HL-60 (cell line): ENCODE data around the gene LTB4R.

ENCODE experiments used
- DNase-seq, 2 experiments: peaks; one replicate each; pipeline ENCODE4 v3.0.0-alpha.2; 2010 to 2020; ENCODE audit warnings: low read depth in 1 of 2, low spot score in 1 of 2
- H3K27ac ChIP-seq: fragments of 250-450 bp; sonication (Bioruptor Pico); replicated peaks from 2 replicates; pipeline ENCODE4 v1.5.1; 2020; ENCODE audit warnings: mild to moderate bottlenecking, moderate library complexity
- H3K27me3 ChIP-seq: fragments of 250-450 bp; sonication (Bioruptor Pico); 2 replicates; pipeline ENCODE4 v1.5.1; 2021; ENCODE audit warnings: mild to moderate bottlenecking, moderate library complexity; ENCODE audit not compliant: insufficient read depth, poor library complexity, severe bottlenecking
- H3K4me3 ChIP-seq: replicated peaks from 2 replicates; pipeline ENCODE4 v1.5.1; 2011; ENCODE audit warnings: mild to moderate bottlenecking, control low read depth, low read length; ENCODE audit not compliant: insufficient read depth
- GABPA ChIP-seq: IDR thresholded peaks from 2 replicates; pipeline ENCODE4 v1.6.1; 2012; ENCODE audit warnings: low read depth
- POLR2AphosphoS5 ChIP-seq: IDR thresholded peaks from 2 replicates; pipeline ENCODE4 v1.6.1; 2012; ENCODE audit warnings: low read depth
- SPI1 ChIP-seq: IDR thresholded peaks from 2 replicates; pipeline ENCODE4 v1.6.1; 2012; ENCODE audit warnings: low read depth, mild to moderate bottlenecking, borderline replicate concordance
- TF ChIP-seq, protein P1 (sequence below): IDR thresholded peaks from 2 replicates; pipeline ENCODE4 v1.6.1; 2012; ENCODE audit warnings: low read depth; ENCODE audit not compliant: insufficient replicate concordance
- TF ChIP-seq, protein P2 (sequence below): IDR thresholded peaks from one replicate; pipeline ENCODE4 v1.5.1; 2011; ENCODE audit warnings: low read length, control low read depth, inconsistent platforms; ENCODE audit not compliant: insufficient read depth

The LTB4R gene

DNA sequence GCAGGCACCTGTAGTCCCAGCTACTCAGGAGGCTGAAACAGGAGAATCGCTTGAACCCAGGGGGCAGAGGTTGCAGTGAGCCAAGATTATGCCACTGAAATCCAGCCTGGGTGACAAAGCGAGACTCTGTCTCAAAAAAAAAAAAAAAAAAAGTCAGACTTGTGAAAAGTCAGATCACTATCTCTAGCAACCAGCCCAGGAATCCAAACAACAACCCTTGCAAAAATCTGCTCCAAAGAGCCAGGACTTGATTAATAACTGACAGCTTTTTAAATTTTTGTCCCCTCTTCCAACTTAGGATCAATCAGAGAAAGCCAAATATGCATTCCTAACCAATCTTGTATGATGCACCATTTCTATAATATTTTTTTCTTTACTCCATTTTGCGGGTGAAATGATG is 49.0 kb downstream of the LTB4R start:
- DNase-seq = no peak
- TF ChIP-seq, protein P1, sequence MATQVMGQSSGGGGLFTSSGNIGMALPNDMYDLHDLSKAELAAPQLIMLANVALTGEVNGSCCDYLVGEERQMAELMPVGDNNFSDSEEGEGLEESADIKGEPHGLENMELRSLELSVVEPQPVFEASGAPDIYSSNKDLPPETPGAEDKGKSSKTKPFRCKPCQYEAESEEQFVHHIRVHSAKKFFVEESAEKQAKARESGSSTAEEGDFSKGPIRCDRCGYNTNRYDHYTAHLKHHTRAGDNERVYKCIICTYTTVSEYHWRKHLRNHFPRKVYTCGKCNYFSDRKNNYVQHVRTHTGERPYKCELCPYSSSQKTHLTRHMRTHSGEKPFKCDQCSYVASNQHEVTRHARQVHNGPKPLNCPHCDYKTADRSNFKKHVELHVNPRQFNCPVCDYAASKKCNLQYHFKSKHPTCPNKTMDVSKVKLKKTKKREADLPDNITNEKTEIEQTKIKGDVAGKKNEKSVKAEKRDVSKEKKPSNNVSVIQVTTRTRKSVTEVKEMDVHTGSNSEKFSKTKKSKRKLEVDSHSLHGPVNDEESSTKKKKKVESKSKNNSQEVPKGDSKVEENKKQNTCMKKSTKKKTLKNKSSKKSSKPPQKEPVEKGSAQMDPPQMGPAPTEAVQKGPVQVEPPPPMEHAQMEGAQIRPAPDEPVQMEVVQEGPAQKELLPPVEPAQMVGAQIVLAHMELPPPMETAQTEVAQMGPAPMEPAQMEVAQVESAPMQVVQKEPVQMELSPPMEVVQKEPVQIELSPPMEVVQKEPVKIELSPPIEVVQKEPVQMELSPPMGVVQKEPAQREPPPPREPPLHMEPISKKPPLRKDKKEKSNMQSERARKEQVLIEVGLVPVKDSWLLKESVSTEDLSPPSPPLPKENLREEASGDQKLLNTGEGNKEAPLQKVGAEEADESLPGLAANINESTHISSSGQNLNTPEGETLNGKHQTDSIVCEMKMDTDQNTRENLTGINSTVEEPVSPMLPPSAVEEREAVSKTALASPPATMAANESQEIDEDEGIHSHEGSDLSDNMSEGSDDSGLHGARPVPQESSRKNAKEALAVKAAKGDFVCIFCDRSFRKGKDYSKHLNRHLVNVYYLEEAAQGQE = no peak
- TF ChIP-seq, protein P2, sequence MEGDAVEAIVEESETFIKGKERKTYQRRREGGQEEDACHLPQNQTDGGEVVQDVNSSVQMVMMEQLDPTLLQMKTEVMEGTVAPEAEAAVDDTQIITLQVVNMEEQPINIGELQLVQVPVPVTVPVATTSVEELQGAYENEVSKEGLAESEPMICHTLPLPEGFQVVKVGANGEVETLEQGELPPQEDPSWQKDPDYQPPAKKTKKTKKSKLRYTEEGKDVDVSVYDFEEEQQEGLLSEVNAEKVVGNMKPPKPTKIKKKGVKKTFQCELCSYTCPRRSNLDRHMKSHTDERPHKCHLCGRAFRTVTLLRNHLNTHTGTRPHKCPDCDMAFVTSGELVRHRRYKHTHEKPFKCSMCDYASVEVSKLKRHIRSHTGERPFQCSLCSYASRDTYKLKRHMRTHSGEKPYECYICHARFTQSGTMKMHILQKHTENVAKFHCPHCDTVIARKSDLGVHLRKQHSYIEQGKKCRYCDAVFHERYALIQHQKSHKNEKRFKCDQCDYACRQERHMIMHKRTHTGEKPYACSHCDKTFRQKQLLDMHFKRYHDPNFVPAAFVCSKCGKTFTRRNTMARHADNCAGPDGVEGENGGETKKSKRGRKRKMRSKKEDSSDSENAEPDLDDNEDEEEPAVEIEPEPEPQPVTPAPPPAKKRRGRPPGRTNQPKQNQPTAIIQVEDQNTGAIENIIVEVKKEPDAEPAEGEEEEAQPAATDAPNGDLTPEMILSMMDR = no peak
- TF ChIP-seq SPI1 = no peak
- no peak for TF ChIP-seq POLR2AphosphoS5
- TF ChIP-seq GABPA = no peak
- no peaks in the 10 kb centered on the region for H3K27me3 ChIP-seq
- no peak overlapping the region for H3K27ac ChIP-seq
- H3K4me3 ChIP-seq = no peak overlapping the region

DNA sequence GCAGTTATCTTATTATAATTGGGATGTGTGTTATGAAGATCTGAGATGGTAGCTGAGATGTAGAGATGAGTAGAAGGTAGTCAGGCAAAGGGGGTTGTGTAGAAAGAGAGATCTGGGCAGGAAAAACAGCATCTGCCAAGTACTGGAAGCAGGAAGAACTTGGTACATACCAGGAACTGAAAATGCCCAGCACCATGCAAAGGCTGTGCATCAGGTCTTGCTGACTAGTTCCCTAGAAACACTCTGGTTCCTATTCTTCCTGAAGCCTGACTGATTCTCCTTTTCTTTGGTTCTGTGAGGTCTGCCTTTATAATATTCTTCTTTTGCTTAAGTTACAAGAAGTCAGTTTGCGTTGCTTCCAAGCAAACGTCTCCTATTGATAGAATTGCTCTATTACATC is 50.0 kb downstream of the LTB4R start:
- Histone ChIP-seq H3K27ac (no peak overlapping the region), H3K27me3 (peaks cover 8% of the 10 kb centered on the region), H3K4me3 (no peak overlapping the region)
- DNase-seq = no peak
- TF ChIP-seq POLR2AphosphoS5 (no peak), GABPA (no peak), SPI1 (no peak)
- TF ChIP-seq, protein P2 = no peak
- TF ChIP-seq, protein P1 = no peak

DNA sequence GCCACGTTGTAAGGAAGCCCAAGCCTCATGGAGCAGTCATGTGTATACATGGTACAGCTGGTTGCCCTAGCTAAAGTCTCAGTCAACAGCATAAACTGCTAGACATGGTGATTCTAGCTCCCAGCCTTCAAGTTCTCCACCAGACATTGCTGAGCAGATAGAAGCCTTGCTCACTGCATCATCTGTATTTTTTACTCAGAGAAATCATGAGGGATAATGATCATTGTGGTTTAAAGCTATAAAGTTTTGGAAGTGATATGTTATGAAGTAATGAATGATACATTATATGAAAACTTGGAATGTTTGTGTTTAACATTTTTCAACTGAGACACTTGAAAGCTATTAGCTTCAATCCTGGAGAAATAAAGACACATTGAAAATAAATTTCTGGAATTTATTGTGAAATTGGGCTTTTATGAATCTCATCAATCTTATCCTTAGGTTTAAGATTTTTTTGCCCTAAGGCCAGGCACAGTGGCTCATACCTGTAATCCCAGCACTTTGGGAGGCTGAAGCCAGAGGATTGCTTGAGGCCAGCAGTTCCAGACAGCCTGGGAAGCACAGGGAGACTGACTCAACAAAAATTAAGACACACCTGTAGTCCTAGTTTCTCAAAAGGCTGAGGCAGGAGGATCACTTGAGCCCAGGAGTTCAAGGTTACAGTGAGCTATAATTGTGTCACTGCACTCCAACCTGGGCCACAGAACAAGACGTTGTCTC is 51.1 kb downstream of the LTB4R start:
- H3K27me3 ChIP-seq = peaks cover 17% of the 10 kb centered on the region
- H3K4me3 ChIP-seq = no peak overlapping the region
- TF ChIP-seq, protein P1 = no peak
- TF ChIP-seq SPI1 = no peak
- no peak for DNase-seq
- H3K27ac ChIP-seq = no peak overlapping the region
